HUES64 (cell line): Measurements from ENCODE around the gene TBC1D1.

ENCODE experiments used
- H3K27ac ChIP-seq: 2 replicates; pipeline ENCODE4 v1.7.0; 2013; ENCODE audit warnings: low read depth, low read length, inconsistent platforms
- H3K27me3 ChIP-seq: 2 replicates; pipeline ENCODE4 v1.6.1; 2013; ENCODE audit warnings: mild to moderate bottlenecking, low read length; ENCODE audit not compliant: insufficient read depth
- H3K36me3 ChIP-seq: 2 replicates; pipeline ENCODE4 v1.6.1; 2013; ENCODE audit warnings: mild to moderate bottlenecking, low read length; ENCODE audit not compliant: insufficient read depth
- H3K4me1 ChIP-seq: 2 replicates; pipeline ENCODE4 v1.6.1; 2013; ENCODE audit warnings: mild to moderate bottlenecking, low read length, moderate library complexity; ENCODE audit not compliant: insufficient read depth
- H3K4me3 ChIP-seq: 2 replicates; pipeline ENCODE4 v1.5.1; 2013; ENCODE audit warnings: mild to moderate bottlenecking, low read length, moderate library complexity
- H3K9ac ChIP-seq: 2 replicates; pipeline ENCODE4 v1.6.1; 2013; ENCODE audit warnings: mild to moderate bottlenecking, low read depth, low read length
- H3K9me3 ChIP-seq: 2 replicates; pipeline ENCODE4 v1.6.1; 2013; ENCODE audit warnings: low read depth, low read length; ENCODE audit not compliant: insufficient read depth
- WGBS: fragments of 150-250, 120-280 bp; methylation state at CpG from one replicate; pipeline ENCODE4 v1.1.7; 2013; ENCODE audit warnings: missing lambda C conversion rate; 5-methylcytosine and 5-hydroxymethylcytosine counted together

Gene TBC1D1

GRCh38 chr4:38113551-38113950 is 222.7 kb downstream of the TBC1D1 start:
- peaks cover 37% of the 10 kb centered on the region for H3K36me3 ChIP-seq
- no peak overlapping the region for H3K9ac ChIP-seq
- 88% methylated on average over 2 of the region's 2 CpGs for WGBS
- no peaks in the 10 kb centered on the region for H3K27me3 ChIP-seq
- H3K9me3 ChIP-seq: no peaks in the 10 kb centered on the region
- H3K27ac ChIP-seq: no peak overlapping the region
- H3K4me3 ChIP-seq: no peak overlapping the region
- peaks cover 36% of the 10 kb centered on the region for H3K4me1 ChIP-seq

GRCh38 chr4:38114386-38115150 is 223.7 kb downstream of the TBC1D1 start:
- Histone ChIP-seq H3K4me1 (peaks cover 36% of the 10 kb centered on the region), H3K27ac (peak overlapping the region; percentile 65), H3K4me3 (no peak overlapping the region), H3K27me3 (no peaks in the 10 kb centered on the region), H3K9ac (peak overlapping the region; percentile 38; the same call in 1 of the 2 replicates), H3K9me3 (no peaks in the 10 kb centered on the region), H3K36me3 (peaks cover 36% of the 10 kb centered on the region)
- 45% methylated on average over 6 of the region's 6 CpGs for WGBS

- Histone ChIP-seq H3K4me3 (no peak overlapping the region), H3K9me3 (no peaks in the 10 kb centered on the region), H3K36me3 (peaks cover 43% of the 10 kb centered on the region), H3K9ac (no peak overlapping the region), H3K27ac (no peak overlapping the region), H3K4me1 (peaks cover 38% of the 10 kb centered on the region), H3K27me3 (no peaks in the 10 kb centered on the region)
- 93% methylated on average over 5 of the region's 5 CpGs for WGBS
Measured at GRCh38 chr4:38115601-38116000, 224.7 kb downstream of the TBC1D1 start.

- H3K36me3 ChIP-seq: peaks cover 51% of the 10 kb centered on the region
- WGBS: 99% methylated on average over 4 of the region's 4 CpGs
Measured at GRCh38 chr4:38117591-38117990, 226.7 kb downstream of the TBC1D1 start.

GRCh38 chr4:38119668-38120385 is 228.9 kb downstream of the TBC1D1 start:
- no peaks in the 10 kb centered on the region for H3K9me3 ChIP-seq
- H3K36me3 ChIP-seq: peaks cover 51% of the 10 kb centered on the region
- peaks cover 24% of the 10 kb centered on the region for H3K4me1 ChIP-seq
- no peak overlapping the region for H3K4me3 ChIP-seq
- no peak overlapping the region for H3K9ac ChIP-seq
- no peak overlapping the region for H3K27ac ChIP-seq
- no peaks in the 10 kb centered on the region for H3K27me3 ChIP-seq
- 83% methylated on average over 7 of the region's 7 CpGs for WGBS

More at GRCh38 chr4:38117591-38117990, 226.7 kb downstream of the TBC1D1 start:
- no peak overlapping the region for H3K9ac ChIP-seq
- no peaks in the 10 kb centered on the region for H3K27me3 ChIP-seq
- H3K9me3 ChIP-seq: no peaks in the 10 kb centered on the region
- no peak overlapping the region for H3K4me3 ChIP-seq
- H3K4me1 ChIP-seq: peaks cover 46% of the 10 kb centered on the region
- H3K27ac ChIP-seq: no peak overlapping the region

GRCh38 chr4:38120772-38121171 is 229.9 kb downstream of the TBC1D1 start:
- no peak overlapping the region for H3K9ac ChIP-seq
- peaks cover 58% of the 10 kb centered on the region for H3K36me3 ChIP-seq
- no peaks in the 10 kb centered on the region for H3K27me3 ChIP-seq
- 92% methylated on average over 4 of the region's 4 CpGs for WGBS
- H3K4me1 ChIP-seq: peaks cover 20% of the 10 kb centered on the region
- no peak overlapping the region for H3K4me3 ChIP-seq
- H3K9me3 ChIP-seq: no peaks in the 10 kb centered on the region
- H3K27ac ChIP-seq: no peak overlapping the region

- Histone ChIP-seq H3K27me3 (peaks cover 10% of the 10 kb centered on the region; the same call in 1 of the 2 replicates), H3K9ac (no peak overlapping the region), H3K27ac (no peak overlapping the region), H3K4me3 (no peak overlapping the region), H3K36me3 (peaks cover 47% of the 10 kb centered on the region), H3K4me1 (peaks cover 20% of the 10 kb centered on the region), H3K9me3 (no peaks in the 10 kb centered on the region)
- 91% methylated on average over 6 of the region's 6 CpGs for WGBS
Measured at GRCh38 chr4:38122060-38122459, 231.2 kb downstream of the TBC1D1 start.

GRCh38 chr4:38123555-38123954 is 232.7 kb downstream of the TBC1D1 start:
- H3K9ac ChIP-seq: no peak overlapping the region
- H3K4me3 ChIP-seq: no peak overlapping the region
- no peak overlapping the region for H3K27ac ChIP-seq
- WGBS: 92% methylated on average over 5 of the region's 5 CpGs
- H3K9me3 ChIP-seq: no peaks in the 10 kb centered on the region
- H3K4me1 ChIP-seq: peaks cover 25% of the 10 kb centered on the region
- peaks cover 32% of the 10 kb centered on the region for H3K36me3 ChIP-seq
- H3K27me3 ChIP-seq: peaks cover 25% of the 10 kb centered on the region

- no peak overlapping the region for H3K9ac ChIP-seq
- 96% methylated on average over 5 of the region's 5 CpGs for WGBS
- H3K4me3 ChIP-seq: no peak overlapping the region
- peaks cover 25% of the 10 kb centered on the region for H3K36me3 ChIP-seq
- H3K9me3 ChIP-seq: no peaks in the 10 kb centered on the region
- peaks cover 36% of the 10 kb centered on the region for H3K27me3 ChIP-seq
- H3K27ac ChIP-seq: no peak overlapping the region
- peaks cover 30% of the 10 kb centered on the region for H3K4me1 ChIP-seq
Measured at GRCh38 chr4:38124961-38125360, 234.1 kb downstream of the TBC1D1 start.

GRCh38 chr4:38125816-38126215 is 234.9 kb downstream of the TBC1D1 start:
- H3K4me3 ChIP-seq: no peak overlapping the region
- H3K9ac ChIP-seq: no peak overlapping the region
- 96% methylated on average over 2 of the region's 2 CpGs for WGBS
- H3K36me3 ChIP-seq: peaks cover 16% of the 10 kb centered on the region
- H3K27me3 ChIP-seq: peaks cover 42% of the 10 kb centered on the region
- no peaks in the 10 kb centered on the region for H3K9me3 ChIP-seq
- H3K4me1 ChIP-seq: peaks cover 35% of the 10 kb centered on the region
- no peak overlapping the region for H3K27ac ChIP-seq
